Lower leg skin (tissue), 4 donors: Measurements from ENCODE around the gene SCTR. TPM values are rescaled to one million over a fixed set of nuclear protein-coding genes. Genes with fewer than 3 reads are reported as not detected.

Experiments
- DNase-seq, 2 donors: peaks; one replicate each; pipeline ENCODE4 v3.0.0-alpha.2; 2019; ENCODE audit warnings: low spot score in 2 of 2
- H3K4me3 ChIP-seq: fragments of 200-600 bp; sonication (generic); 2 replicates; pipeline ENCODE4 v1.5.1; 2017; ENCODE audit warnings: mild to moderate bottlenecking, low read depth; ENCODE audit not compliant: poor library complexity, severe bottlenecking
- CTCF ChIP-seq, 3 donors: fragments of 450-650 bp; IDR thresholded peaks; one replicate each; pipeline ENCODE4 v1.5.1; 2016; ENCODE audit warnings: antibody characterized with exemption in 3 of 3, mild to moderate bottlenecking in 3 of 3, moderate library complexity in 2 of 3
- POLR2A ChIP-seq, 2 donors: fragments of 450-650 bp; IDR thresholded peaks; one replicate each; pipeline ENCODE4 v1.6.1; 2016 to 2017; ENCODE audit warnings: antibody characterized with exemption in 2 of 2, mild to moderate bottlenecking in 1 of 2, moderate library complexity in 1 of 2
- WGBS, 2 donors: methylation state at CpG; one replicate each; pipeline ENCODE4 v1.1.5; 2018; 5-methylcytosine and 5-hydroxymethylcytosine counted together
- intact Hi-C: fragments of 100-400 bp; cut with DNase I; formaldehyde crosslinking; loops from one replicate; pipeline ENCODE4 v1.15.0; 2023; ENCODE audit warnings: low total_unique reads
- total RNA-seq, 4 donors: library from RNA; depleted of rRNA; stranded (reverse); fragments of >200 nt; gene quantifications; one replicate each; pipeline ENCODE4 v1.1.0, GENCODE V29; 2016

SCTR gene
- total RNA-seq, 4 donors from 2014 or later = not detected

GRCh38 chr2:119440873-119441272 is 83.4 kb downstream of the SCTR start:
- 78 to 90% methylated on average over 4 of the region's 4 CpGs for WGBS, 2 donors
- H3K4me3 ChIP-seq = no peak overlapping the region
- no peak for TF ChIP-seq CTCF (IDR thresholded peaks at IDR 0.05)
- no peak for TF ChIP-seq POLR2A (IDR thresholded peaks at IDR 0.05)
- intact Hi-C loops = no loop called here
- no peak for DNase-seq

- no peak for TF ChIP-seq POLR2A (IDR thresholded peaks at IDR 0.05)
- no peak for TF ChIP-seq CTCF (IDR thresholded peaks at IDR 0.05)
- 53 to 60% methylated on average over 1 of the region's 1 CpG for WGBS, 2 donors
- no peak for DNase-seq
Measured at GRCh38 chr2:119440501-119440870, 83.8 kb downstream of the SCTR start.

GRCh38 chr2:119439574-119440500 is 84.4 kb downstream of the SCTR start:
- no peak for DNase-seq
- intact Hi-C loops = no loop called here
- TF ChIP-seq POLR2A (IDR thresholded peaks at IDR 0.05) (no peak), CTCF (IDR thresholded peaks at IDR 0.05) (no peak)
- H3K4me3 ChIP-seq = no peak overlapping the region
- WGBS, 2 donors = 87 to 93% methylated on average over 12 to 15 of the region's 15 CpGs

More at GRCh38 chr2:119440501-119440870, 83.8 kb downstream of the SCTR start:
- intact Hi-C loops = no loop called here
- H3K4me3 ChIP-seq = no peak overlapping the region

- intact Hi-C loops = no loop called here
- no peak for DNase-seq
- TF ChIP-seq POLR2A (IDR thresholded peaks at IDR 0.05) (no peak), CTCF (IDR thresholded peaks at IDR 0.05) (no peak)
- H3K4me3 ChIP-seq = no peak overlapping the region
- WGBS, 2 donors = 78 to 88% methylated on average over 6 of the region's 6 CpGs
Measured at GRCh38 chr2:119438726-119439284, 85.5 kb downstream of the SCTR start.

GRCh38 chr2:119438128-119438656 is 86.1 kb downstream of the SCTR start:
- WGBS, 2 donors = 90 to 93% methylated on average over 6 of the region's 6 CpGs

More at GRCh38 chr2:119438128-119438656, 86.1 kb downstream of the SCTR start:
- intact Hi-C loops = no loop called here
- peak in 1 of 2 donors; percentile 59 for DNase-seq
- no peak overlapping the region for H3K4me3 ChIP-seq
- TF ChIP-seq CTCF (IDR thresholded peaks at IDR 0.05) = no peak
- TF ChIP-seq POLR2A (IDR thresholded peaks at IDR 0.05) = no peak
